HepG2 (cell line): ENCODE results near the gene ZNF557. TPM values are rescaled to one million over a fixed set of nuclear protein-coding genes. Genes with fewer than 3 reads are reported as not detected.
"Not testable (repeated sequence)": the region's sequence is repeated elsewhere in the genome, so short reads cannot be mapped to it uniquely, and the experiment has no call there.

ENCODE experiments used
- ATAC-seq: fragments of 200-7000 bp; cut with Tn5 transposase; 3 replicates; pipeline ENCODE4 v1.9.1; 2020; ENCODE audit warnings: mild to moderate bottlenecking, moderate library complexity
- BruUV-seq: library from RNA; stranded (reverse); fragments of 400-500 nt; replicated peaks from 2 replicates; lab custom pipeline; 2021; lab: Mats Ljungman, UMichigan
- CTCF ChIA-PET: fragments of 300-600 bp; formaldehyde crosslinking; extraction: SDS; loops from one replicate; lab custom pipeline; 2021; ENCODE audit warnings: low total read pairs, inconsistent platforms, low intra/inter-chr PET ratio; lab: Yijun Ruan, JAX
- POLR2A ChIA-PET: fragments of 350-600 bp; sonication (Branson Sonifier 250); formaldehyde crosslinking; loops from one replicate; lab custom pipeline; 2020; ENCODE audit warnings: antibody characterized with exemption, inconsistent platforms; lab: Yijun Ruan, JAX
- DNase-seq: peaks from one replicate; pipeline ENCODE4 v3.0.0-alpha.2; 2015; ENCODE audit warnings: low spot score
- FAIRE-seq: peaks from 3 replicates; lab custom pipeline; 2011; peaks lifted over from hg19 to GRCh38; lab: Jason Lieb, UNC
- H2AFZ ChIP-seq: one replicate; pipeline ENCODE4 v1.6.1; 2011; ENCODE audit warnings: low read length, inconsistent platforms
- H3K27ac ChIP-seq: fragments of 300-600 bp; 3 replicates; pipeline ENCODE4 v1.8.0; 2011; ENCODE audit warnings: mixed run types, mild to moderate bottlenecking, mixed read lengths, low read length, inconsistent platforms; ENCODE audit not compliant: insufficient read depth; ENCODE audit errors: extremely low read length
- H3K27me3 ChIP-seq, 2 experiments: fragments of 200-600 bp in 1 of 2; 2 replicates in 1 of 2; 3 replicates in 1 of 2; pipeline versions ENCODE4 v1.6.0 to v1.8.0; 2011; ENCODE audit warnings: low read length in 2 of 2, mild to moderate bottlenecking in 2 of 2, moderate library complexity in 2 of 2, inconsistent platforms in 1 of 2; ENCODE audit not compliant: insufficient read depth in 2 of 2, control insufficient read depth in 1 of 2
- H3K36me3 ChIP-seq, 2 experiments: fragments of 200-600 bp in 1 of 2; replicated peaks in 1 of 2; 2 replicates in 1 of 2; 3 replicates in 1 of 2; pipeline versions ENCODE4 v1.5.1 to v1.8.0; 2011; ENCODE audit warnings: low read length in 2 of 2, inconsistent platforms in 1 of 2; ENCODE audit not compliant: insufficient read depth in 2 of 2, control insufficient read depth in 1 of 2
- H3K4me1 ChIP-seq: 2 replicates; pipeline ENCODE4 v1.5.1; 2012; ENCODE audit warnings: low read length, inconsistent platforms; ENCODE audit not compliant: insufficient read depth
- H3K4me2 ChIP-seq: 2 replicates; pipeline ENCODE4 v1.6.0; 2011; ENCODE audit warnings: low read depth, low read length, inconsistent platforms
- H3K4me3 ChIP-seq, 3 experiments: fragments of 200-600 bp in 1 of 3; sonication (generic), shearing (Covaris generic) in 1 of 3; replicated peaks in 1 of 3; 2 replicates each; pipeline ENCODE4 v1.5.1; 2011 to 2016; ENCODE audit warnings: low read length in 3 of 3, inconsistent platforms in 2 of 3, low read depth in 2 of 3, mild to moderate bottlenecking in 2 of 3, control low read depth in 1 of 3, mixed read lengths in 1 of 3; ENCODE audit not compliant: insufficient read depth in 1 of 3
- H3K79me2 ChIP-seq: one replicate; pipeline ENCODE4 v1.6.1; 2011; ENCODE audit warnings: low read length, inconsistent platforms; ENCODE audit not compliant: insufficient read depth
- H3K9ac ChIP-seq: 2 replicates; pipeline ENCODE4 v1.6.0; 2011; ENCODE audit warnings: mild to moderate bottlenecking, low read depth, low read length, inconsistent platforms; ENCODE audit not compliant: insufficient read depth
- H3K9me3 ChIP-seq: 2 replicates; pipeline ENCODE4 v1.5.1; 2012; ENCODE audit warnings: mild to moderate bottlenecking, low read length
- H4K20me1 ChIP-seq: 2 replicates; pipeline ENCODE4 v1.6.0; 2011; ENCODE audit warnings: inconsistent platforms, mild to moderate bottlenecking, low read length, moderate library complexity; ENCODE audit not compliant: insufficient read depth
- MAFK ChIP-seq, 2 experiments: IDR thresholded peaks in 1 of 2; conservative IDR thresholded peaks in 1 of 2; 2 replicates each; pipeline ENCODE4 v1.6.1; 2011; ENCODE audit warnings: improper control_type of control experiment in 2 of 2, low read length in 2 of 2
- whole genome bisulfite sequencing: methylation state at CpG from one replicate; pipeline ENCODE4 v1.1.6; 2017; ENCODE audit warnings: low lambda C conversion rate; 5-methylcytosine and 5-hydroxymethylcytosine counted together
- in situ Hi-C: cut with HindIII; loops from 2 replicates; pipeline ENCODE4 v1.10.0; 2017; ENCODE audit warnings: low pct_unique_long_range_greater_than_20kb; ENCODE audit not compliant: extremely low pct_ligation_motif_present
- intact Hi-C: fragments of 100-400 bp; cut with micrococcal nuclease; formaldehyde crosslinking; loops from one replicate; pipeline ENCODE4 v1.10.0; 2022; ENCODE audit not compliant: unreplicated experiment
- polyA plus RNA-seq, 8 experiments: library from polyadenylated mRNA; depleted of rRNA in 3 of 8; stranded (reverse) in 7 of 8; unstranded in 1 of 8; fragments of >200 nt; fragmentation: Illumina TruSeq in 4 of 8; extraction: Trizol in 4 of 8; gene quantifications; 2 replicates each; pipeline versions ENCODE4 v1.2.1 to v1.2.3, GENCODE V29; 2011 to 2016; ENCODE audit warnings: low read depth in 4 of 8, missing spikeins in 1 of 8, mixed read lengths in 1 of 8; ENCODE audit not compliant: insufficient read depth in 1 of 8
- total RNA-seq, 5 experiments: library from RNA; depleted of rRNA; stranded (reverse); fragments of >200 nt; fragmentation: Illumina TruSeq; extraction: Trizol; gene quantifications; 2 replicates each; pipeline ENCODE4 v1.2.3, GENCODE V29; 2016; ENCODE audit warnings: low read depth in 1 of 5

The ZNF557 gene
- total and polyA plus RNA-seq, 2 of the 13 experiments (the other 11 are each of a cell fraction or from before 2014, with no cell fraction given) = 2.1 to 7.8 TPM

- H3K27ac ChIP-seq, H3K9ac ChIP-seq, H3K9me3 ChIP-seq, CTCF ChIA-PET, ATAC-seq, in situ Hi-C loops, H3K27me3 ChIP-seq, H3K4me2 ChIP-seq, POLR2A ChIA-PET, FAIRE-seq, DNase-seq, H3K4me3 ChIP-seq, H2AFZ ChIP-seq, BruUV-seq, H3K79me2 ChIP-seq, H4K20me1 ChIP-seq, H3K36me3 ChIP-seq, intact Hi-C loops, H3K4me1 ChIP-seq: not testable (repeated sequence)
- TF ChIP-seq MAFK (conservative IDR thresholded peaks at IDR 0.05 in 1 of 2, IDR thresholded peaks at IDR 0.05 in 1 of 2; ENCODE audit: low read length in 2 of 2) = peak in 1 of 2 experiments; percentile 51; a peak in 2 of 4 replicates
- 68% methylated on average over 12 of the region's 14 CpGs for WGBS
Observed at GRCh38 chr19:7055679-7056078, 13.8 kb upstream of the ZNF557 start.

GRCh38 chr19:7056371-7056770, 13.1 kb upstream of the ZNF557 start:
- H3K4me2 ChIP-seq, H3K36me3 ChIP-seq, H3K27ac ChIP-seq, H4K20me1 ChIP-seq, H3K4me3 ChIP-seq, in situ Hi-C loops, H2AFZ ChIP-seq, H3K9ac ChIP-seq, H3K4me1 ChIP-seq, DNase-seq, POLR2A ChIA-PET, BruUV-seq, CTCF ChIA-PET, H3K79me2 ChIP-seq, H3K9me3 ChIP-seq, ATAC-seq, FAIRE-seq, H3K27me3 ChIP-seq, intact Hi-C loops: not testable (repeated sequence)
- WGBS = 77% methylated on average over 7 of the region's 16 CpGs

- H3K9me3 ChIP-seq, H3K4me1 ChIP-seq, BruUV-seq, H3K27me3 ChIP-seq, H3K27ac ChIP-seq, FAIRE-seq, intact Hi-C loops, H3K36me3 ChIP-seq, DNase-seq, CTCF ChIA-PET, in situ Hi-C loops, H3K4me2 ChIP-seq, H3K79me2 ChIP-seq, H2AFZ ChIP-seq, H3K4me3 ChIP-seq, POLR2A ChIA-PET, H3K9ac ChIP-seq, H4K20me1 ChIP-seq, ATAC-seq: not testable (repeated sequence)
- 17% methylated on average over 1 of the region's 8 CpGs for WGBS
Observed at GRCh38 chr19:7058576-7058975, 10.9 kb upstream of the ZNF557 start, which contains the start of gene MBD3L3. Gene MBD3L3, minus strand, starts transcription at chr19:7058676. Its CDS starts 71 bp downstream, at chr19:7058605.

DNA sequence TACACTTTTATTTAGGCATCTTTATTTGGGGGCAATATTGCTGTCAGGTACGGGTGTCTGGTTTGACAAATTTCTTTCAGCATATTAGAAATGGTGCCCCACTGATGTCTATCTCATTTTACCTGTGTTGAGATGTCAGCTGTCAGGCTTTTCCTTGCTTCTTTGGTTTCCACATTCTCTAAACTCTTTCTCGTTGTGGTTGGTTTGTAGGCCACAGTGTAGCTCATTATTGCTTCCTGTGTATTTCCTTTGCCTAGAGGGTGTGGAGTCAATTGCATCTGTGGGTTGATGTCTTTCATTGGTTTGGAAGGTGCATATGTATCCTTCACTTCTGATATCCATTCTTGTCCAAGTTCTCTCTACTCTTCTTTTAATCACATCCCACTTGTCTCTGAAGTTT, 9.5 kb upstream of the ZNF557 start:
- H3K4me1 ChIP-seq, H3K9me3 ChIP-seq, in situ Hi-C loops, DNase-seq, H4K20me1 ChIP-seq, H3K79me2 ChIP-seq, FAIRE-seq, H3K9ac ChIP-seq, H3K4me2 ChIP-seq, H3K27ac ChIP-seq, ATAC-seq, H2AFZ ChIP-seq, H3K27me3 ChIP-seq, H3K36me3 ChIP-seq, POLR2A ChIA-PET, intact Hi-C loops, CTCF ChIA-PET, H3K4me3 ChIP-seq, BruUV-seq: not testable (repeated sequence)
- 5% methylated on average over 2 of the region's 2 CpGs for WGBS
